Measurements from ENCODE around the gene PTPRT. TPM values are rescaled to one million over a fixed set of nuclear protein-coding genes. Genes with fewer than 3 reads are reported as not detected.
A peak's percentile ranks its signal among the peaks of the same experiment; 100 is the strongest.
"Not testable (repeated sequence)": the region's sequence is repeated elsewhere in the genome, so short reads cannot be mapped to it uniquely, and the experiment has no call there.

PTPRT gene
- total and polyA plus RNA-seq, 10 of the 15 experiments (the other 5 are each of a cell fraction or from before 2014, with no cell fraction given) = not detected

- in situ Hi-C loops (cut with MboI) = no loop called here
- DNase-seq (ENCODE audit: low read depth, low spot score) (no peak), ATAC-seq (no peak), FAIRE-seq (no peak)
- ChIA-PET CTCF (no interaction called here), RAD21 (ENCODE audit: unreplicated experiment) (no interaction called here), SMC1A (ENCODE audit: uncharacterized antibody, unreplicated experiment) (no interaction called here), POLR2A (no interaction called here)
- Histone ChIP-seq H2AFZ (ENCODE audit: control insufficient read depth, low read depth, low read length) (no peak overlapping the region), H3K4me2 (ENCODE audit: control insufficient read depth, insufficient read depth) (no peak overlapping the region), H3K27me3 (replicated peaks in 1 of 2; ENCODE audit: control insufficient read depth in 2 of 2, insufficient read depth in 2 of 2, low read length in 1 of 2) (no peaks in the 10 kb centered on the region), H3K4me3 (no peak overlapping the region), H3K27ac (ENCODE audit: control insufficient read depth, insufficient read depth) (no peak overlapping the region), H3K9me3 (replicated peaks; ENCODE audit: control insufficient read depth, insufficient read depth, low read length) (no peaks in the 10 kb centered on the region; the same call in 2 of the 3 replicates), H3K4me1 (ENCODE audit: control insufficient read depth, insufficient read depth, low read length) (no peaks in the 10 kb centered on the region), H3K9ac (ENCODE audit: control insufficient read depth, insufficient read depth, low read length) (no peak overlapping the region), H3K36me3 (ENCODE audit: control insufficient read depth in 2 of 2, insufficient read depth in 2 of 2, low read length in 1 of 2) (no peaks in the 10 kb centered on the region), H4K20me1 (ENCODE audit: control insufficient read depth, insufficient read depth) (no peaks in the 10 kb centered on the region), H3K79me2 (ENCODE audit: control insufficient read depth, insufficient read depth, low read length) (no peaks in the 10 kb centered on the region)
- TF ChIP-seq ZBTB40 (IDR thresholded peaks at IDR 0.05; ENCODE audit: borderline replicate concordance) (peak; percentile 27; the same call in 1 of the 2 replicates), NFIC (IDR thresholded peaks at IDR 0.05; ENCODE audit: low read depth, low read length) (no peak)
- no TSS peak for BruUV-seq (replicated peaks)
- intact Hi-C loops (cut with micrococcal nuclease; ENCODE audit: unreplicated experiment) = no loop called here
- WGBS (ENCODE audit: insufficient coverage, insufficient replicate concordance, low lambda C conversion rate, missing lambda C conversion rate) = 5% methylated on average over 2 of the region's 2 CpGs
Observed at GRCh38 chr20:42901689-42902440, 287.8 kb downstream of the PTPRT start.

GRCh38 chr20:42900764-42901163, 288.9 kb downstream of the PTPRT start:
- H4K20me1 ChIP-seq (ENCODE audit: control insufficient read depth, insufficient read depth); H3K4me1 ChIP-seq (ENCODE audit: control insufficient read depth, insufficient read depth, low read length); H2AFZ ChIP-seq (ENCODE audit: control insufficient read depth, low read depth, low read length); DNase-seq (ENCODE audit: low read depth, low spot score); CTCF ChIA-PET; in situ Hi-C loops (cut with MboI); H3K9me3 ChIP-seq (replicated peaks; ENCODE audit: control insufficient read depth, insufficient read depth, low read length); H3K27ac ChIP-seq (ENCODE audit: control insufficient read depth, insufficient read depth); H3K4me3 ChIP-seq; RAD21 ChIA-PET (ENCODE audit: unreplicated experiment); POLR2A ChIA-PET; H3K36me3 ChIP-seq (ENCODE audit: control insufficient read depth in 2 of 2, insufficient read depth in 2 of 2, low read length in 1 of 2); H3K4me2 ChIP-seq (ENCODE audit: control insufficient read depth, insufficient read depth); SMC1A ChIA-PET (ENCODE audit: uncharacterized antibody, unreplicated experiment); FAIRE-seq; intact Hi-C loops (cut with micrococcal nuclease; ENCODE audit: unreplicated experiment); H3K27me3 ChIP-seq (replicated peaks in 1 of 2; ENCODE audit: control insufficient read depth in 2 of 2, insufficient read depth in 2 of 2, low read length in 1 of 2); BruUV-seq (replicated peaks); ATAC-seq; H3K79me2 ChIP-seq (ENCODE audit: control insufficient read depth, insufficient read depth, low read length); H3K9ac ChIP-seq (ENCODE audit: control insufficient read depth, insufficient read depth, low read length): not testable (repeated sequence)
- WGBS (ENCODE audit: insufficient coverage, insufficient replicate concordance, low lambda C conversion rate, missing lambda C conversion rate) = 0% methylated on average over 5 of the region's 5 CpGs
